RPMI7951 (cell line): ENCODE data around the gene ZBTB32. TPM values are rescaled to one million over a fixed set of nuclear protein-coding genes. Genes with fewer than 3 reads are reported as not detected.
A peak's percentile ranks its signal among the peaks of the same experiment; 100 is the strongest.

Experiments
- DNase-seq: peaks from one replicate; pipeline ENCODE4 v3.0.0-alpha.2; 2012; ENCODE audit warnings: low read depth
- total RNA-seq: library from RNA; depleted of rRNA; stranded (reverse); fragments of >200 nt; shearing (Covaris generic); gene quantifications from 2 replicates; pipeline ENCODE4 v1.2.3, GENCODE V29; 2014; rRNA removed

ZBTB32 gene
- total RNA-seq, 1 experiment from 2014 or later: not detected

DNA sequence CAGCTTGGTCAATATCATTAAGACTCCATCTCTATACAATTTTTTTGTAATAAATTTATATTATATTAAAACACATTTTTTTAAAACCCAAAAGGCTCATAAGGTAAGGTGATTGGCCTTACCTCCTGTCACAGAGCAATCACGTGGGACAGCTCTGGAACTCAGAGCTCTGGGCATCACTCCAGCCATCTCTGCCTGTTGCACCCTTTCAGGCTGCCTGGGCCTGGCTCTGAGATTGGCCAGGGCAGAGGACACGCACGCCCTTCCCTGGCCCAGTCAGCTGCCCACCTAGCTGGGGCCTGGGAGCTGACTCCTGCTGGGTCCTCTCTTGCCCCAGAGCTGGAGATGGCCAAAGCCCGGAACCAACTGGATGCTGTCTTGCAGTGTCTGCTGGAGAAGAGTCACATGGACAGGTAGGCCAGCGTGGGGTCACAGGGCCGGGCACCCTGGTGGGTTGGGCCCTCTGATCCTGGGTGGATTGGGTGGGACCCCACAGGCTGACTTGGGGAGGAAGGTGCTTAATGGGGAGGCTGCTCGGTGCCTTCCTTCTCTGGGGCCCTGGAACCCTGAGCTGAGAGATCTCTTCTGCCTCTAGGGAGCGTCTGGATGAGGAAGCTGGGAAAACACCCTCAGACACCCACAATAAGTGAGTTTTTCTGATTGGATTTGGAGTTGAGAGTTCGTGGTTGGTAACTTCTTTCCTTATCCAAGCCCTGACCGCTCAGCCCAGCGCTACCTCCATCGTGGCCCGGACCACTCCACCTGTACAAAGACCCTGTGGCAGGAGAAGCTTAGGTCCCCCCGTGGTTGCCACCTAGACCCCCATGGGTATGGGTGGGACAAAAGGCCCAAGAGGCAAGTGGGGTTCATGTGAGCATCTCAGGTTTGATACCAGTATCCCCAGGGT, 47.7 kb downstream of the ZBTB32 start:
- no peak for DNase-seq

DNA sequence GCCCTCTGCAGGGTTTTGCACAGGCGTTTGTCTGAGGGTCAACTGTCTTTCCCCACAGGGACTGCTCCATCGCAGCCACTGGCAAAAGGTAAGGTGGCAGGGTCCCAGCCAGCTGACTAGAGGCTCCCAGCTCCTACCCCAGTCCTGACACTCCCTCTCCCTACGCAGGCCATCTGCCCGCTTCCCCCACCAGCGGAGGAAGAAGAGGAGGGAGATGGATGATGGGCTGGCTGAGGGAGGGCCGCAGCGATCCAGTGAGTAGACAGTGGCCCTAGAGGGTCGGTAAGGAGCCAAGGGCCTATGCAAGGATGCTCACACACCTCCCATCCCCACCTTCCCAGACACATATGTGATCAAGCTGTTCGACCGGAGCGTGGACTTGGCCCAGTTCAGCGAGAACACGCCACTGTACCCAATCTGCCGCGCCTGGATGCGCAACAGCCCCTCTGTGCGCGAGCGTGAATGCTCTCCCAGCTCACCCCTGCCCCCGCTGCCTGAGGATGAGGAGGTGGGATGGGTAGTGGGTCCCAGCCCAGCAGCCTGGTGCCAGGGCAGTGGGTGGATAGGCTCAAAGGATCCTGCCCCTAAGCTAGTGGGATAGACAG, 48.5 kb downstream of the ZBTB32 start:
- DNase-seq: no peak

DNA sequence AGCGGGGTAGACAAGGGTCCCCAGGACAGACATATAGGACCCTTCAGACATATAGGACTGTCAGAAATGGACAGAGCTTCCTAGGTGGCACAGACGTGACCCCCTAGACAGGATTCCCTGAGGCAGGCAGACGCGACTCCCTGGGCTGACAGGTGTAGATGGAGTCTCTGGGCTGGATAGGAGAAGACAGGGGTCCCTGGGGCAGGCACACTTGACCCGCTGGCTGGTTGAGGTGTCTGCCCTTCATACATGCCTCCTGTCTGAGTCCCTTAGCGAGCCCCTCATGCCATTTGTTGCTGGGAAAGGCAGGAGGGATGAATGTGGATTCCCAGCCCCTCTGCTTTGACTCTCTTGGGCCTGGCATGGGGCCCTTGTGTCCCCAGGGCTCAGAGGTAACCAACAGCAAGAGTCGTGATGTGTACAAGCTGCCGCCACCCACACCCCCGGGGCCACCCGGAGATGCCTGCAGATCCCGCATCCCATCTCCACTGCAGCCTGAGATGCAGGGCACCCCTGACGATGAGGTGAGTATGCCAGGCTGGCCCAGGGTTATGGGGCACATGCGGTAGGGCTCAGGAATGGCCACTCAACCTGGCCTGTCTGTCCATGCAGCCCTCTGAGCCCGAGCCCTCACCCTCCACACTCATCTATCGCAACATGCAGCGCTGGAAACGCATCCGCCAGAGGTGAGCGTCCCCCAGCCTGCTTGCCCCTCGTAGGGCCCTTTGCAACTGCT, 49.4 kb downstream of the ZBTB32 start:
- no peak for DNase-seq

DNA sequence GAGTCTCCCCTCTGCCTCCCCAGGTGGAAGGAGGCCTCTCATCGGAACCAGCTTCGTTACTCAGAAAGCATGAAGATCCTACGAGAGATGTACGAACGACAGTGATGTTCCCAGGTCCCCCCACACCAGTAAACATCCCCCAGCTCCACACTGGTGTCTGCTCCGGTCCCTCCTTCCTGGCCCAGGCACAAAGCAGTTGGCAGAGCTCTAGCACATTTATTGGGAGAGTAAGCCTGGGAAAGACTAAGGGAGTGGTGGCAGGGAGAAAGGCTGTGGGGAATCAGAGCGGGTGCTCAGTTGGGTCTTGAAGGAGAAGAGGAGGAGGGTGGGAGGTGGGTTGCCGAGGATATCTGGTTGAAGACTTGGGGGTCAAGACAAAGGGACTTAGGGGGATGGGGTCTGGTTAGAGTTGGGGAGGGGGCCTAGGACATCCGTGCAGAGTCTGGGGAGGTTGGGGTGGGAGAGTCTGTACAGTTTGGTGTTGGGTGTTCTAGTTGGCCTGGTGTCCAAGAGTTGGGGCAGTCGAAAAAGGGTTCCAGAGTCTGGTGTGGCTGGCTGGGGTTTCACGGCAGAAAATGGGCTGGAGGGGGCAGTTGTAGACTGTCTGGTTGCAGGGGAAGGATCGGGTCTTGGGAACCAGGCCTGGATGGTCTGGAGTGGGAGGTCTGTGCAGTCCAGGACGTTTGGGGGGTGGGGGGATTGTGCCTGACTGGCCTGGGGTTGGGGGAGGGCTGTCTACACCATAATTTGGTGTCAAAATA, 50.2 kb downstream of the ZBTB32 start:
- no peak for DNase-seq

DNA sequence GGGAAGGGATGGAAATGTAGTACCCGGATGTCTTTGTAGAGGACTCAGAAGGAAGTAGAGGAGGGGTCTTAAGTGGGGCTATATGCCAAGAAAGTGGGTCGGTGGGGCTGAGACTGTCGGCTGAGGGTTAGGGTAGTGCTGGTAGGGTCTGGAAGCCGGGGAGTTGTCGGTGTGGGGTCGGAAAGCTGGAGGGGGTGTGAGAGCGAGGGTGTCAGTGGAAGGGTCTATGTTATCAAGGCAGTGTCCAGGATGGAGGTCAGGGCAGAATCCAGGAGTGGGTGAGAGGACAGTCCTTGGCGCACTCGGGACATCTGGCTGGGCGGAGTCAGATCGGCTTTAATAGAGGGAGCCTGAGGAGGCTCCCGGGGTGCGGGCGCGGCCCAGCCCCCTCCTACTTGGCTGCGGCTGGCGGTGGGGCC, 50.8 kb downstream of the ZBTB32 start:
- DNase-seq: no peak

DNA sequence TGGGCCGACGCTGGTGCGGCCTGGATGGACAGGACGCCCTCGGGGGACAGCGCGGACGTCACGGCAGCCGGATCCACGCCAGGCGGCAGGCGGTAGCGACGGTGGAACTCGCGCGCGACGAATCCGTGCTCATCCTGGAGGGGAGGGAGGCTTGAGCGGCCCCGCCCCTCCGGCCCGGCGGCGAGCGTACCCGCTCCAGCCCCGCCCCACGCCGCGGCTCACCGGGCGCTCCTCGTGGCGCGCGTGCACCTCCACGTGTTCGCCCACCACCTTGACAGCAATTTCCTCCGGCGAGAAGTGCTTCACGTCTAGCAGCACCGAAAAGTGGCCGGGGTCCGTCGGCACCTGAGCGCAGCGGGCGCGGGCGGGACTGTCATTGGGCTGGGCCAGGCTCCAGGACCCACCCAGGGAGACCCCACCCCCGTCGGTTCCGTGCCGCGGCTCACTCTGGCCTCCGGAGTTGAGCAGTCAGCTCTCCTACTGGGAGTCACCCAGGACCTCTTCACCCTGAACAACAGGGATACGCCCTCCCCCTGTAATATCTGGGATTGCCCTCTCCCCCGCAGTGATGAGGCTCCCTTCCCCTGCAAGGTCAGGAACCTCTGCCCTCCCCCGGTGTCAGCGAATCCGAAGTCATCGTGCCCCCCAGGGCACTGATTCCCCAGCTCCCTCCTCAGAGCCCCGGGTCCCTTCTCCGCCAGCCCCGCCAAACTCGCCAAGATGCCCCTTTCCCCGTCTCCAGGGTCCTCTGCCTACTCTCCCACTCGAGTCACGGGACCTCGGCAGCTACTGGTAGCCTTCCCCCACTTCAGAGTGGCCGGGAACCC, 51.4 kb downstream of the ZBTB32 start:
- no peak for DNase-seq

DNA sequence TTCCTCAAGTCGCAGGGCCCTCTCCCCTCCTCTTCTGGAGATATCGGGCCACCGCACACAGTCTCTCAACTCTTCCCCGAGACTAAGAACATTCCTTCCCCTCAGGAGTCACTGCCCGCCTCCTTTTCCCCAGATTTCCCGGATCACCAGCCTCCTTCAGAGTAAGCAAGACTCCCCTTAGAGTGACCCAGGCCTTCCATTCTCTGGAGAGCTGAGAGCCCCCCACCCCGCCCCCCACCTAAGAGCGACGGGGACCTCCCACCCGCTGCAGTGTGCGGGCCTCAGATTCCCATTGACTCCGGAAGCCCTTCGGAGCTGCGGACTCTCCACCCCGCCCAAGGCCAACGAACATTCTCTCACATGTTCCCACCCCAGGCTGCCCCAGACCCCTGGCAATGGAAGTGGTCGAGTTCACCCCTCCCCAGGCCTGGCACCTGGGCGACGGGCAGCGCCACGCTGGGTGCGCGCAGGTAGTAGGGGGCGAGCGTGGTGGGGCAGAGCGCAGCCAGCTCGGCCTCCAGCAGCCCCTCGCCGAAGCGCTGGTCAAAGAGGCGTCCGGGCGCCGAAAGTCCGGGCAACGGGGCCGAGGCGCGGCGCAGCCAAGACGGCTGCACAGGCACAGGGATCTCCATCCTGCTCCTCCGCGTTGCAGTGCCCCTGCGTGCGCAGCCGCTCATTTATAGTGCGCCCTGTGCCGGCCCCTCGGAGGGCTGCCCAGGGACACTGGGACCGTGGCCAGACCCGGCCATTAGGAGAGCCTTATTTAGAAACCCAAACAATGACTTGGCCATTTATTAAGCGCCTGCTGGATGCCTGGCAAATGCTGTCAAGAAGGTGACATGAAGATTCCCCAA, 52.2 kb downstream of the ZBTB32 start, which contains the start of gene HSPB6:
HSPB6 (minus strand) TSS at position 653 of the 854 bp plus-strand sequence; CDS start at position 632, 21 bp downstream.
- DNase-seq: peak; percentile 37

DNA sequence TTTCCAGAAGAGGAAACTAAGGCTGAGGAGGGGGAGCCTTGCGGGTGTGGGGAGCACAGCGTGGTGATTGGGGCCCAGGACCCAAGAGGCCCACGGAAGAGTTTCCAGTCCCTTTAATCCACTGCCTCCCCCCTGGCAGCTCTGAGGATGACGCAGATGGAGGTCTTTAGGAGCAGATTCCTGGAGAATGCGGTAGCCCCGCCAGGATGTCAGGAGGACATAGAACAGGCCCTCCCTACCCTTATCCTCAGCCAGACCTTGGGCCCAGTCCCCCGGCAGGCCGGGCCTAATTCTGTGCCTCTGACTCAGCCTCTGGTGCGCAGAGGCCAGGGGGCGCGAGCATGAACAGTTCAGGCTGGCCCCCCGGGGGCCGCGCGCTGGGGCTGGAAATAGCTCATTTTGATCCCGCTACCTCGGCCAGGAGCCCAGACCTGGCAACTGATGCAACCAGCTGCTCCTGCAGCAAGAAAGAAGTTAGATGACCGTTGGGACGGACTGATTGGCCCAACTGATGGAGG, 52.9 kb downstream of the ZBTB32 start:
- DNase-seq: peak; percentile 88

DNA sequence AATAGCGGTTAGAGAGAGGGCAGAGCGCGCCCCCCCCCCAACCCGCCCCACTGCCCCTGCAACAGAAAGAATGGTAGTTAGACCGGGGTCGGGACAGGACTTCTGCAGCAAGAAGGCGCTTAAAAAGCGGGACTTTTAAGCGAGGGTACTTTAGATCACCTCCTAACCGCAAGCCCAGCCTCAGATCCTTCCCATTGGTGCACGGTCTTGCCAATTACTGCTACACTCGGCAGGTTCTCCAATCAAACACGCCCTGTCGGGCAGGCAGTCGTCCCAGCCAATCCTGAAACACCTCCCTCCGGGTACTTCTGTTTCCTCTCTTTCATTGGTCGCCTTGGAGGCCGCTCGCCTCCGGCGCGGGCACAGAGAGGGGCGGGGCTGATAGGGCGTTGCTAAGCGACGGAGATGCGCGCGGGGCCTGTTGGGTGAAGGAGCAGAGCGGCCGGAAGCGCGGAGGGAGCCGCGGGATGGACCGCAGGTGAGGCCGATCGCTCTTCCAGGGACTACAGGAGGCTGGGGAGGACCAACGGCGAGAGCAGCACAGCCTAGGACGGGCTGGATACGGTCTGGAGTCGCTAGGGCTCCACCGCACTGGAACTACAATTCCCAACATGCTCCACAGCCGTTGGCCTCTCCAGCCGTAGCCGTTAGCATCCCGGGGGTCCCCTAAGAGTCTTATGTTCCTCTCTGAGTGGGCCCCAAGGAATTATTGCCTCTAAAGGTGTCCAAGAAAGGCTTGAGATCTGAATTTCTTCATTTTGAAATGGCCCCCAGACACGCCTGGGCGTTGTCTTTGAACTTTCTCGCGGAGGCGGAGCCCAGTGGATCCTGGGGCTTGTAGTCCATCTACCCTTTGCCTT, 53.6 kb downstream of the ZBTB32 start, which contains the start of gene PROSER3:
PROSER3 (plus strand) TSS at position 428 of the 860 bp plus-strand sequence; CDS start at position 468, 40 bp downstream.
- peak; percentile 100 for DNase-seq

DNA sequence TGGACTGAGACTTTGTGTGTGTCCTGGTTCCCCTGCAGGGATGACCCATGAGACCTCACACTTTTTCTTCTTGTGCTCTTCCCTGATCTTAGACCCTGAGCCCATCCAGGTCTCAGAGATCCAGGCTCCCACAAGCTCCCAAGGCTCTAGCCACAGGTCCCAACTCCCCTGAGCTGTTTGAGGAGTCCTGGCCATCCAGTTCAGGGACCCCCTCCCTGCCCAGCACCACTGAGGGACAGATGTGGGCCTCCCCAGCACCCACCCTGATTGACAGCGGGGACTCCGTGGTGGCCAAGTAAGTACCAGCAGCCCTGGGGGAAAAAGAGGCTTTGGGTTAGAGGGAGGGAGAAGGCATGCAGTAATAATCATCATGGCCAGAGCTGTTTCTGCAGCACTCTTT, 55.3 kb downstream of the ZBTB32 start:
- DNase-seq: no peak

DNA sequence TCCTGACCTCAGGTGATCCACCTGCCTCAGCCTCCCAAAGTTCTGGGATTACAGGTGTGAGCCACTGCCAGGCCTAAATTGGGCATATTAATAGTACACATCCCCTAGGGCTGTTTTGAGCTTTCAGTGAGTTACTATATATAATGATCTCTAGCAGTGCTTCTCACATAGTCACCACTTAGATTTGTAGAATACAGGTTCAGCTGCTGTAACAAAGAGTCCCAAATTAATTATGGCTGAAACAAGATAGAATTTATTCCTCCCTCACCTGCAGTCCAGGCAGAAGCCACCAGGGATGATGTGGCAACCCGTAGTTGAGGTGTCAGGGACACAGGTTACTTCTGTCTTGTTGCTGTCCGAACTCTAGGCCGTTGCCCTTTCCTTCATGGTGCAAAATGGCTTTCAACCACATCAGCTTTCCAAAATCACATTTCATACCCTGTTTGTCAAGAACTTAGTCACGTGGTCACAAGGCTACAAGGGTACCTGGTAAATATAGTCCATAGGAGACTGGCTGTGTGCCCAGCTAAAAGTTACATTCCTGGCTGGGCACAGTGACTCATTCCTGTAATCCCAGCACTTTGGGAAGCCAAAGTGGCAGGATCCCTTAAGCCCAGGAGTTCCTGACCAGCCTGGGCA, 56.5 kb downstream of the ZBTB32 start:
- DNase-seq: no peak

DNA sequence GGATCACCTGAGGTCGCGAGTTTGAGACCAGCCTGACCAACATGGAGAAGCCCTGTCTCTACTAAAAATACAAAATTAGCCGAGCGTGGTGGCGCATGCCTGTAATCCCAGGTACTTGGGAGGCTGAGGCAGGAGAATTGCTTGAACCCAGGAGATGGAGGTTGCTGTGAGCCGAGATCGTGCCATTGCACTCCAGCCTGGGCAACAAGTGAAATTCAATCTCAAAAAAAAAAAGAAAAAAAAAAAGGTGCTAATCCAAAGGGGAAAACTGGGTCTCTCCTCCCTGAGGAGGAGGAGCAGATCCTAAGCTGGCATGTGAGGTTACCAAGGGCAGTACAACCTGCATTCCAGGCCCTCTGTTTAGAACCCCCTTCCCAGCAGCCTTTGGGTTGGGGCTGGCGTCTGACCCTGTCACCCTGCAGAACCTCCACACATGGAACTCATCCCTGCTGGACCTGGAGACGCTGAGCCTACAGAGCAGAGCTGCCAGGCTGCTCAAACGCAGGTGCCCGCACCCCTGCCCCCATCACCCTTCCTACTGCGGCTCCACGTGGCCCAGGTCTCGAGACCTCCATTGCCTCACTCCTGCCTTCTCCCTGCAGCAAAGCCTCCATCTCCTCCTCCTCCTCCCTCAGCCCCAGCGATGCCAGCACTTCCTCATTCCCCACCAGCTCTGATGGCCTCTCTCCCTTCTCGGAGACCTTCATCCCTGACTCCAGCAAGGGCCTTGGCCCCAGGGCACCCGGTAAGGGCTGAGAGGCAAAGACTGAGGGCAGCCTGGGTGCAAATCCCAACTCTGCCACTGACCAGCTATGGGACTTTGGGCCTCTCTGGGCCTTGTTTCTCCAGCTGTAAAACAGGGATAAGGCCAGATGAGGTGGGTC, 60.3 kb downstream of the ZBTB32 start:
- no peak for DNase-seq

Other genes with a start within 250 kb of the ZBTB32 start
- gene KRTDAP, start 214.1 kb upstream of the ZBTB32 start, total RNA-seq: not detected in 2 replicates
- gene DMKN, start 190.9 kb upstream of the ZBTB32 start, total RNA-seq: 2.9 TPM in 1 of 2 replicates, not detected in the other
- not detected in 2 replicates for gene SBSN, start 176.2 kb upstream of the ZBTB32 start, total RNA-seq
- gene GAPDHS, start 171.1 kb upstream of the ZBTB32 start, total RNA-seq: 0.20 TPM in 1 of 2 replicates, not detected in the other
- gene TMEM147, start 158.9 kb upstream of the ZBTB32 start, total RNA-seq: 133 and 153 TPM in 2 replicates
- 0.12 TPM in 1 of 2 replicates, not detected in the other for gene ATP4A, start 140.9 kb upstream of the ZBTB32 start, total RNA-seq
- not detected in 2 replicates for gene PMIS2, start 118.4 kb upstream of the ZBTB32 start, total RNA-seq
- 9.7 and 9.8 TPM in 2 replicates for gene HAUS5, start 91.8 kb upstream of the ZBTB32 start, total RNA-seq
- 90.8 and 103 TPM in 2 replicates for gene RBM42, start 75.5 kb upstream of the ZBTB32 start, total RNA-seq
- gene ETV2, start 62.8 kb upstream of the ZBTB32 start, total RNA-seq: 0.39 and 1.1 TPM in 2 replicates
- 619 and 745 TPM in 2 replicates for gene COX6B1, start 56.2 kb upstream of the ZBTB32 start, total RNA-seq
- gene UPK1A, start 38.0 kb upstream of the ZBTB32 start, total RNA-seq: 0.29 TPM in 1 of 2 replicates, not detected in the other
- 6.8 and 7.4 TPM in 2 replicates for gene KMT2B, start 13.4 kb downstream of the ZBTB32 start, total RNA-seq
- 4.2 and 6.8 TPM in 2 replicates for gene IGFLR1, start 37.9 kb downstream of the ZBTB32 start, total RNA-seq
- gene U2AF1L4, start 40.9 kb downstream of the ZBTB32 start, total RNA-seq: 9.4 and 20.5 TPM in 2 replicates
- gene PSENEN, start 41.1 kb downstream of the ZBTB32 start, total RNA-seq: 130 and 159 TPM in 2 replicates
- 22.0 and 22.3 TPM in 2 replicates for gene LIN37, start 44.0 kb downstream of the ZBTB32 start, total RNA-seq
- 0.10 TPM in 1 of 2 replicates, not detected in the other for gene HSPB6, start 52.5 kb downstream of the ZBTB32 start, total RNA-seq
- gene PROSER3, start 53.6 kb downstream of the ZBTB32 start, total RNA-seq: 8.4 and 10.7 TPM in 2 replicates
- gene ARHGAP33, start 71.0 kb downstream of the ZBTB32 start, total RNA-seq: 2.3 and 5.0 TPM in 2 replicates
- gene PRODH2, start 108.3 kb downstream of the ZBTB32 start, total RNA-seq: not detected in 2 replicates
- gene NPHS1, start 147.9 kb downstream of the ZBTB32 start, total RNA-seq: not detected in 2 replicates
- 0.10 TPM in 1 of 2 replicates, not detected in the other for gene KIRREL2, start 152.4 kb downstream of the ZBTB32 start, total RNA-seq
- gene APLP1, start 164.0 kb downstream of the ZBTB32 start, total RNA-seq: 15.3 and 18.9 TPM in 2 replicates
- 3.7 and 7.1 TPM in 2 replicates for gene NFKBID, start 196.0 kb downstream of the ZBTB32 start, total RNA-seq
- gene HCST, start 198.0 kb downstream of the ZBTB32 start, total RNA-seq: 1.9 TPM in 1 of 2 replicates, not detected in the other
- not detected in 2 replicates for gene TYROBP, start 203.7 kb downstream of the ZBTB32 start, total RNA-seq
- gene LRFN3, start 231.8 kb downstream of the ZBTB32 start, total RNA-seq: 4.2 and 5.5 TPM in 2 replicates